DND-41 (cell line): ENCODE results near the gene STAT6.

ENCODE experiments used
- CTCF ChIP-seq: IDR thresholded peaks from 2 replicates; pipeline ENCODE4 v1.5.1; 2012; ENCODE audit warnings: borderline replicate concordance, low read length, moderate library complexity, mild to moderate bottlenecking; ENCODE audit not compliant: poor library complexity, severe bottlenecking; ENCODE audit errors: extremely low read depth
- EZH2 ChIP-seq: IDR thresholded peaks from 3 replicates; pipeline ENCODE4 v1.6.1; 2012; ENCODE audit warnings: borderline replicate concordance, low read depth, mild to moderate bottlenecking, moderate library complexity, low read length, inconsistent platforms; ENCODE audit not compliant: severe bottlenecking

- TF ChIP-seq CTCF (no peak), EZH2 (no peak)
These were observed 24.0 kb downstream of the STAT6 start for GRCh38 chr12:57087010-57087690.
